ENCODE data around the gene ITIH4.

Gene ITIH4

GRCh38 chr3:52857864-52858263, 27.4 kb upstream of the ITIH4 start:
- H3K9me3 ChIP-seq (ENCODE audit: insufficient read depth, low read length, severe bottlenecking): no peaks in the 10 kb centered on the region
- no peak for DNase-seq

GRCh38 chr3:52857133-52857532, 26.7 kb upstream of the ITIH4 start:
- Histone ChIP-seq H3K4me2 (ENCODE audit: insufficient read depth, low read length) (no peak overlapping the region), H3K36me3 (ENCODE audit: insufficient read depth, low read length) (peaks cover 3% of the 10 kb centered on the region), H3K4me3 (ENCODE audit: low read depth in 1 of 2, low read length in 2 of 2) (no peak overlapping the region), H3K27ac (ENCODE audit: low read length) (no peak overlapping the region), H3K4me1 (ENCODE audit: insufficient read depth, low read length) (no peaks in the 10 kb centered on the region), H4K20me1 (ENCODE audit: insufficient read depth, low read length) (peaks cover 12% of the 10 kb centered on the region; the same call in 1 of the 2 replicates), H3K79me2 (ENCODE audit: insufficient read depth, low read length) (no peaks in the 10 kb centered on the region), H3K9ac (ENCODE audit: low read depth, low read length) (no peak overlapping the region), H3K9me3 (ENCODE audit: insufficient read depth, low read length, severe bottlenecking) (no peaks in the 10 kb centered on the region), H3K27me3 (ENCODE audit: insufficient read depth, low read length, poor library complexity) (no peaks in the 10 kb centered on the region), H2AFZ (ENCODE audit: low read depth, low read length) (no peak overlapping the region)
- TF ChIP-seq CTCF (IDR thresholded peaks at IDR 0.05; ENCODE audit: borderline replicate concordance, extremely low read depth, low read length, poor library complexity, severe bottlenecking) (no peak), EZH2 (IDR thresholded peaks at IDR 0.05; ENCODE audit: borderline replicate concordance, low read depth, low read length, severe bottlenecking) (no peak)
- ATAC-seq (ENCODE audit: insufficient read depth, low read depth) (no peak), DNase-seq (no peak)

More at GRCh38 chr3:52857864-52858263, 27.4 kb upstream of the ITIH4 start:
- no peak overlapping the region for H3K4me2 ChIP-seq (ENCODE audit: insufficient read depth, low read length)
- no peaks in the 10 kb centered on the region for H3K4me1 ChIP-seq (ENCODE audit: insufficient read depth, low read length)
- H3K79me2 ChIP-seq (ENCODE audit: insufficient read depth, low read length): no peaks in the 10 kb centered on the region
- H3K36me3 ChIP-seq (ENCODE audit: insufficient read depth, low read length): no peaks in the 10 kb centered on the region
- H3K9ac ChIP-seq (ENCODE audit: low read depth, low read length): no peak overlapping the region
- no peak for ATAC-seq (ENCODE audit: insufficient read depth, low read depth)
- TF ChIP-seq EZH2 (IDR thresholded peaks at IDR 0.05; ENCODE audit: borderline replicate concordance, low read depth, low read length, severe bottlenecking) (no peak), CTCF (IDR thresholded peaks at IDR 0.05; ENCODE audit: borderline replicate concordance, extremely low read depth, low read length, poor library complexity, severe bottlenecking) (no peak)
- H3K27me3 ChIP-seq (ENCODE audit: insufficient read depth, low read length, poor library complexity): no peaks in the 10 kb centered on the region
- H3K4me3 ChIP-seq (ENCODE audit: low read depth in 1 of 2, low read length in 2 of 2): no peak overlapping the region
- no peak overlapping the region for H2AFZ ChIP-seq (ENCODE audit: low read depth, low read length)
- no peak overlapping the region for H3K27ac ChIP-seq (ENCODE audit: low read length)
- peaks cover 12% of the 10 kb centered on the region; the same call in 1 of the 2 replicates for H4K20me1 ChIP-seq (ENCODE audit: insufficient read depth, low read length)

GRCh38 chr3:52856666-52857065, 26.2 kb upstream of the ITIH4 start:
- no peak for ATAC-seq (ENCODE audit: insufficient read depth, low read depth)
- Histone ChIP-seq H3K27ac (ENCODE audit: low read length) (no peak overlapping the region), H3K4me2 (ENCODE audit: insufficient read depth, low read length) (no peak overlapping the region), H3K36me3 (ENCODE audit: insufficient read depth, low read length) (peaks cover 8% of the 10 kb centered on the region), H3K9ac (ENCODE audit: low read depth, low read length) (no peak overlapping the region), H3K9me3 (ENCODE audit: insufficient read depth, low read length, severe bottlenecking) (no peaks in the 10 kb centered on the region), H3K4me3 (ENCODE audit: low read depth in 1 of 2, low read length in 2 of 2) (no peak overlapping the region), H3K4me1 (ENCODE audit: insufficient read depth, low read length) (no peaks in the 10 kb centered on the region), H2AFZ (ENCODE audit: low read depth, low read length) (no peak overlapping the region), H3K79me2 (ENCODE audit: insufficient read depth, low read length) (no peaks in the 10 kb centered on the region), H4K20me1 (ENCODE audit: insufficient read depth, low read length) (peaks cover 9% of the 10 kb centered on the region; the same call in 1 of the 2 replicates), H3K27me3 (ENCODE audit: insufficient read depth, low read length, poor library complexity) (no peaks in the 10 kb centered on the region)
- DNase-seq: no peak
- no peak for TF ChIP-seq CTCF (IDR thresholded peaks at IDR 0.05; ENCODE audit: borderline replicate concordance, extremely low read depth, low read length, poor library complexity, severe bottlenecking)
- TF ChIP-seq EZH2 (IDR thresholded peaks at IDR 0.05; ENCODE audit: borderline replicate concordance, low read depth, low read length, severe bottlenecking): no peak

- H3K9ac ChIP-seq (ENCODE audit: low read depth, low read length): no peak overlapping the region
- no peak overlapping the region for H2AFZ ChIP-seq (ENCODE audit: low read depth, low read length)
- H3K36me3 ChIP-seq (ENCODE audit: insufficient read depth, low read length): peaks cover 24% of the 10 kb centered on the region
- no peak overlapping the region for H3K4me2 ChIP-seq (ENCODE audit: insufficient read depth, low read length)
- peaks cover 4% of the 10 kb centered on the region; the same call in 1 of the 2 replicates for H4K20me1 ChIP-seq (ENCODE audit: insufficient read depth, low read length)
- H3K79me2 ChIP-seq (ENCODE audit: insufficient read depth, low read length): no peaks in the 10 kb centered on the region
- H3K4me3 ChIP-seq (ENCODE audit: low read depth in 1 of 2, low read length in 2 of 2): no peak overlapping the region
- no peaks in the 10 kb centered on the region for H3K27me3 ChIP-seq (ENCODE audit: insufficient read depth, low read length, poor library complexity)
- no peak for DNase-seq
- no peak for TF ChIP-seq CTCF (IDR thresholded peaks at IDR 0.05; ENCODE audit: borderline replicate concordance, extremely low read depth, low read length, poor library complexity, severe bottlenecking)
- no peaks in the 10 kb centered on the region for H3K4me1 ChIP-seq (ENCODE audit: insufficient read depth, low read length)
- H3K27ac ChIP-seq (ENCODE audit: low read length): no peak overlapping the region
- no peaks in the 10 kb centered on the region for H3K9me3 ChIP-seq (ENCODE audit: insufficient read depth, low read length, severe bottlenecking)
- no peak for ATAC-seq (ENCODE audit: insufficient read depth, low read depth)
Measured at GRCh38 chr3:52854013-52854412, 23.5 kb upstream of the ITIH4 start.

Measured in DND-41 (cell line).